Calu3 (cell line): ENCODE measurements around the gene CRTAC1. TPM values are rescaled to one million over a fixed set of nuclear protein-coding genes. Genes with fewer than 3 reads are reported as not detected.

Experiments used
- BruUV-seq: library from RNA; stranded (reverse); fragments of 400-500 nt; replicated peaks from 2 replicates; lab custom pipeline; 2021; lab: Mats Ljungman, UMichigan
- CTCF ChIA-PET: fragments of 300-600 bp; sonication (Branson Sonifier 250); formaldehyde crosslinking; loops from one replicate; lab custom pipeline; 2022; ENCODE audit warnings: antibody characterized with exemption; lab: Charles Lee
- DNase-seq: peaks from one replicate; pipeline ENCODE4 v3.0.0; 2022
- H3K27ac Mint-ChIP-seq: one replicate; pipeline ENCODE4 v1.8.0; 2022; ENCODE audit warnings: mixed read lengths; ENCODE audit not compliant: unreplicated experiment
- H3K27me3 Mint-ChIP-seq: one replicate; pipeline ENCODE4 v1.8.0; 2022; ENCODE audit warnings: mixed read lengths; ENCODE audit not compliant: unreplicated experiment
- H3K36me3 Mint-ChIP-seq: one replicate; pipeline ENCODE4 v1.8.0; 2022; ENCODE audit warnings: mild to moderate bottlenecking, moderate library complexity, mixed read lengths; ENCODE audit not compliant: insufficient read depth, unreplicated experiment
- H3K4me1 Mint-ChIP-seq: one replicate; pipeline ENCODE4 v1.8.0; 2022; ENCODE audit warnings: mild to moderate bottlenecking, low read depth, mixed read lengths; ENCODE audit not compliant: unreplicated experiment
- H3K4me3 Mint-ChIP-seq: one replicate; pipeline ENCODE4 v1.8.0; 2022; ENCODE audit warnings: mild to moderate bottlenecking, low read depth, moderate library complexity, mixed read lengths; ENCODE audit not compliant: unreplicated experiment
- H3K9me3 Mint-ChIP-seq: one replicate; pipeline ENCODE4 v1.8.0; 2022; ENCODE audit warnings: low read depth, mixed read lengths; ENCODE audit not compliant: unreplicated experiment
- CTCF ChIP-seq: fragments of 200-600 bp; IDR thresholded peaks from one replicate; pipeline ENCODE4 v1.8.0; 2022; ENCODE audit warnings: antibody characterized with exemption; ENCODE audit not compliant: unreplicated experiment
- intact Hi-C: fragments of 100-400 bp; cut with micrococcal nuclease; formaldehyde crosslinking; loops from one replicate; pipeline ENCODE4 v1.10.0; 2022; ENCODE audit not compliant: unreplicated experiment
- total RNA-seq: library from RNA; stranded (reverse); gene quantifications from 2 replicates; pipeline ENCODE4 v1.2.3, GENCODE V29; 2022

Gene CRTAC1
- total RNA-seq, 1 experiment from 2014 or later = not detected

- Mint-ChIP-seq H3K36me3 (no peaks in the 10 kb centered on the region), H3K9me3 (no peaks in the 10 kb centered on the region)
These were observed 213.8 kb downstream of the CRTAC1 start for GRCh38 chr10:97816609-97817008.

More at GRCh38 chr10:97816609-97817008, 213.8 kb downstream of the CRTAC1 start:
- DNase-seq = no peak
- Mint-ChIP-seq H3K27me3 (no peaks in the 10 kb centered on the region), H3K4me3 (no peak overlapping the region), H3K4me1 (no peaks in the 10 kb centered on the region), H3K27ac (no peak overlapping the region)
- CTCF ChIA-PET = interaction anchor here (0.7 kb wide), 1 partner anchor 16 kb away, joined by 3 read pairs; no protein-coding TSS in a partner anchor
- no peak for TF ChIP-seq CTCF
- intact Hi-C loops = no loop called here
- BruUV-seq = no TSS peak

Other genes with a start within 250 kb of the CRTAC1 start
- gene GOLGA7B, start 180.8 kb downstream of the CRTAC1 start, total RNA-seq = 1.0 and 1.4 TPM in 2 replicates
- gene R3HCC1L, start 104.0 kb upstream of the CRTAC1 start, total RNA-seq = 11.8 and 12.4 TPM in 2 replicates
- gene LOXL4, start 237.6 kb upstream of the CRTAC1 start, total RNA-seq = 2.2 and 2.6 TPM in 2 replicates